ENCODE results near the gene DRD2. TPM values are rescaled to one million over a fixed set of nuclear protein-coding genes. Genes with fewer than 3 reads are reported as not detected.

The DRD2 gene
- total and polyA plus RNA-seq, 9 donors: 0.02 to 1.0 (median 0.25) TPM; not detected in 2

DNA sequence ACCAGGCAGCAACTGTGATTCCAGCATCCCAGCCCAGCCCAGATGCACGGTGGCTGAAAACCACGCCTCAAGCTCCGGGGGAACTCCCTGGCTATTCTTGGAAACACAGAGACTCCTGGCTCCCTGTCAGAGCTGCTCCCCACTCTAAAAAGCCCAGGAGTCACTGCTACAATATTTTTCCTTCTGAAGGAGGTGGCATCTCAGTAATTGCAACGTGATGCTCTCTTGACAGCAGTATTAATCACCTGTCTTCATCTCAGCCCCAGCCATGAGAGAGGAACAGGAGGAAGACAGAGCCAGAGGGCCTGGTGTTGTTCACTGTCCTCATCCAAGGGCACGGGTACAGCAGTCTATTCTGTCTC, 26.9 kb downstream of the DRD2 start:
- 54 to 67% (median 57%) methylated on average over 5 of the region's 5 CpGs for WGBS, 3 donors
- Histone ChIP-seq H3K4me1 (ENCODE audit: insufficient read depth) (no peaks in the 10 kb centered on the region), H3K27ac (no peak overlapping the region), H3K27me3 (no peaks in the 10 kb centered on the region), H3K36me3 (no peaks in the 10 kb centered on the region), H3K9me3 (no peaks in the 10 kb centered on the region), H3K4me3 (no peak overlapping the region)
- DNase-seq: no peak
- intact Hi-C loops (cut with DNase I): no loop called here
- no peak for TF ChIP-seq POLR2A (IDR thresholded peaks at IDR 0.05)
- TF ChIP-seq CTCF (IDR thresholded peaks at IDR 0.05): no peak
- no peak for TF ChIP-seq EP300 (IDR thresholded peaks at IDR 0.05)

DNA sequence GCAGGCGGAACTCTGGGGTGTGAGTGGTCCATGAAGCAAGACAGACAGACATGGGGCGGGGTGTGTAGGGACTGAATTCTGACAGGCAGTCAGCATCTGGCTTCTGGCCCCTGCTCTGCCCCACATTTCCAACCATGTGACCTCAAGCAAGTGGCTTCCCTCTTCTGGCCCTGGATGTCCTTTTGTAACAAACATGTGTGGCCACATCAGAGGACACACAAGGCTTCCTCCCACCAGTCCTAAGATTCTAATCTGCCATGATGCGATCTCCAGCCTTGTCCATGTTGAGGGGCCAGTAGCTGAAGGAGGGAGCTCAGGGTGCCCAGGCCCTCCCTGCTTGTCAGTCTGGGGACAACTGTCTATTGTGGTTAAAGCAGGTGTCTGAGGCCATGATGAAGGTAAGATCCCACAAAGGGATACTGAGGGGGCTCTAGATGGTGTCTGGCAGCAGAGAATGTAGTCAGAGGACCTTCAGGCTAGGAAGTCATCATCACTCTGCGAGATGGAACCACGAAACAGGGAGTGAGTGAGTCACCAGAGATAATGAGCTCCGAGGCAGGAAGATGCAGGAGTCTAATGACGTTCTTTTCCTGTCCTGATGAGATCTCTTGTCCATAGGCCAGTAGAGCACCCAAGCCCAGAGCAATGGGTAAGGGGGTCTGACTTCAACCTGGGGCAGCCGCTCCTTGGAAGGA, 27.4 kb downstream of the DRD2 start:
- no peaks in the 10 kb centered on the region for H3K27me3 ChIP-seq
- H3K36me3 ChIP-seq: no peaks in the 10 kb centered on the region
- WGBS, 3 donors: 58 to 67% (median 59%) methylated on average over 8 of the region's 8 CpGs
- H3K9me3 ChIP-seq: no peaks in the 10 kb centered on the region
- TF ChIP-seq EP300 (IDR thresholded peaks at IDR 0.05) (no peak), CTCF (IDR thresholded peaks at IDR 0.05) (no peak), POLR2A (IDR thresholded peaks at IDR 0.05) (no peak)
- intact Hi-C loops (cut with DNase I): no loop called here
- no peak for DNase-seq
- no peak overlapping the region for H3K4me3 ChIP-seq
- no peaks in the 10 kb centered on the region for H3K4me1 ChIP-seq (ENCODE audit: insufficient read depth)
- H3K27ac ChIP-seq: no peak overlapping the region

- no peaks in the 10 kb centered on the region for H3K27me3 ChIP-seq
- DNase-seq: no peak
- no peaks in the 10 kb centered on the region for H3K9me3 ChIP-seq
- 78 to 82% (median 82%) methylated on average over 6 of the region's 6 CpGs for WGBS, 3 donors
- intact Hi-C loops (cut with DNase I): no loop called here
- no peak overlapping the region for H3K27ac ChIP-seq
- H3K4me3 ChIP-seq: no peak overlapping the region
- TF ChIP-seq POLR2A (IDR thresholded peaks at IDR 0.05) (no peak), CTCF (IDR thresholded peaks at IDR 0.05) (no peak), EP300 (IDR thresholded peaks at IDR 0.05) (no peak)
- H3K4me1 ChIP-seq (ENCODE audit: insufficient read depth): no peaks in the 10 kb centered on the region
- no peaks in the 10 kb centered on the region for H3K36me3 ChIP-seq
Observed at GRCh38 chr11:113446938-113447337, 28.3 kb downstream of the DRD2 start.

- no peaks in the 10 kb centered on the region for H3K4me1 ChIP-seq (ENCODE audit: insufficient read depth)
- DNase-seq: no peak
- no peak overlapping the region for H3K27ac ChIP-seq
- no peak for TF ChIP-seq POLR2A (IDR thresholded peaks at IDR 0.05)
- TF ChIP-seq CTCF (IDR thresholded peaks at IDR 0.05): no peak
- no peak for TF ChIP-seq EP300 (IDR thresholded peaks at IDR 0.05)
- H3K4me3 ChIP-seq: no peak overlapping the region
- H3K9me3 ChIP-seq: no peaks in the 10 kb centered on the region
- intact Hi-C loops (cut with DNase I): no loop called here
- no peaks in the 10 kb centered on the region for H3K27me3 ChIP-seq
- 70 to 77% (median 72%) methylated on average over 6 of the region's 6 CpGs for WGBS, 3 donors
- H3K36me3 ChIP-seq: no peaks in the 10 kb centered on the region
Observed at GRCh38 chr11:113446112-113446511, 29.1 kb downstream of the DRD2 start.
